Retinal pigment epithelial cell (primary cell): ENCODE data around the gene BPIFA1.

ENCODE experiments used
- DNase-seq: peaks from one replicate; pipeline ENCODE4 v3.0.0-alpha.2; 2010; ENCODE audit warnings: low read depth
- H3K4me3 ChIP-seq: 2 replicates; pipeline ENCODE4 v1.5.1; 2011; ENCODE audit warnings: mild to moderate bottlenecking, low read length, control low read depth, moderate library complexity
- CTCF ChIP-seq: conservative IDR thresholded peaks from 2 replicates; pipeline ENCODE4 v1.5.1; 2011; ENCODE audit warnings: low read depth, low read length, control low read depth, inconsistent platforms

Gene BPIFA1

GRCh38 chr20:33250666-33251065, 14.9 kb downstream of the BPIFA1 start:
- DNase-seq = no peak
- H3K4me3 ChIP-seq = no peak overlapping the region
- TF ChIP-seq CTCF = no peak

- no peak for DNase-seq
- no peak for TF ChIP-seq CTCF
- no peak overlapping the region for H3K4me3 ChIP-seq
These were observed 15.7 kb downstream of the BPIFA1 start for GRCh38 chr20:33251496-33251895.

DNA sequence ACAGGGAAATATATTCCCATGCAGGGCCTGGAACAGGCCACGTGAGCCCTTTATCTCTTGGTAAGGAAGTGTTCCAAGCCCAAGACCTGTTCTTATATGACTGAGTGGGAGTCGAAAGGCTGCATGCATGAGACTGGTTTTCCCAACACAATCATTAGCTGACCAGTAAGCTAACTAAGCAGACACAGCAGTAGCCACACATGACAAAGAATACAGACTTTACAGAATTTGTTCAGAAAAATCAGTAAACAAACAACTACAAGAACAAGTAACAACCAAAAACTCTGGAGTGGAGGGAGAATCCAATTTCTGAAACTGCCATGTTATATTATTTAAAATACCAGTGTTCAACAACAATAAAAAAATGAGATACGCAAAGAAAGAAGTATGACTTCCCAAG, 16.7 kb downstream of the BPIFA1 start:
- DNase-seq = no peak
- H3K4me3 ChIP-seq = no peak overlapping the region
- no peak for TF ChIP-seq CTCF

- TF ChIP-seq CTCF = no peak
- DNase-seq = no peak
- H3K4me3 ChIP-seq = no peak overlapping the region
These were observed 19.2 kb downstream of the BPIFA1 start for GRCh38 chr20:33255005-33255404.

GRCh38 chr20:33257237-33257636, 21.4 kb downstream of the BPIFA1 start:
- TF ChIP-seq CTCF = no peak
- no peak for DNase-seq
- no peak overlapping the region for H3K4me3 ChIP-seq

- no peak for TF ChIP-seq CTCF
- no peak for DNase-seq
- no peak overlapping the region for H3K4me3 ChIP-seq
These were observed 23.6 kb downstream of the BPIFA1 start for GRCh38 chr20:33259371-33259770.

DNA sequence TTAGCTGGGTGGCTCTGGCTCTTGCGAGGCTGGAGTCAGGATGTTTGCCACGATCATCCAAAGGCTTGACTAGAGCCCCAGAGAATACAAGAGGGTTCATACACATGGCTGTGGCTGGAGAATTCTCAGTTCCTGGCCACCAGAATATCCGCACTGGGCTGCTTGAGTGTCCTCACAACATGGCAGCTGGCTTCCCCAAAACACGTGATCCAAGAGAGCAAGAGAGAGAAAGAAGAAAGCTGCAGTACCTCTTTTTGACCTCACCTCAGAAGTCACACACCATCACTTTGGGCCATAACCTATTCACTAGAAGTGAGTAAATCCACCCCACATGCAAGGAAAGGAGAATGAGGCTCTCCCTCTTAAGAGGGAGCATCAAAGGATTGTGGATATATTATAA, 25.7 kb downstream of the BPIFA1 start:
- no peak for TF ChIP-seq CTCF
- DNase-seq = no peak
- H3K4me3 ChIP-seq = no peak overlapping the region
